Activated gamma-delta T cell treated with anti-CD3 and anti-CD28 coated beads, Interleukin-2, amount 50 U/mL, for 16 hours (primary cell): ENCODE measurements around the gene SLC2A13.
"Not testable (repeated sequence)": the region's sequence is repeated elsewhere in the genome, so short reads cannot be mapped to it uniquely, and the experiment has no call there.

ENCODE experiments used
- DNase-seq: peaks from one replicate; pipeline ENCODE4 v3.0.0-alpha.2; 2020; ENCODE audit warnings: low read depth

Gene SLC2A13

GRCh38 chr12:39804898-39805297 is 301.0 kb downstream of the SLC2A13 start:
- no peak for DNase-seq

GRCh38 chr12:39804479-39804878 is 301.4 kb downstream of the SLC2A13 start:
- DNase-seq = no peak

- no peak for DNase-seq
Observed at GRCh38 chr12:39803151-39803550, 302.7 kb downstream of the SLC2A13 start.

- no peak for DNase-seq
Observed at GRCh38 chr12:39798977-39799376, 306.9 kb downstream of the SLC2A13 start.

DNA sequence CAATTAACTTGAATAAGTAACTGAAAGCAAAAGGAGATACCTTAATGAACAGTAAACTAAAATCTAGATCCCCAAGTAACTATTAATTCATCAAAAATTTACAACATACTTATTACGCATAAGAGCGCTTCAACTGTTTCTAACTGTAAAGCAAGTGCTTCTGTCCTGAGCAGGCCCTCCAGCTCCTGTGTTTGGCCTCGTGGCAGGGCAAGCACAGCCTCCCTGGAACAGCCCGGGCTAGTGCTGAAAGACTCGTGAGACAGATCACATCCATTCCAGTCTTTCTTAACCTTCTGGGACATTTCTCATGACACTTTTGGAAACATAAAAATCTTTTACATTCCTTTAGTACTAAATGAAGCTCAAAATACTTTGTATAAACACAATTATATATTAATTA is 307.5 kb downstream of the SLC2A13 start:
- no peak for DNase-seq

- DNase-seq = no peak
Observed at GRCh38 chr12:39795481-39795880, 310.4 kb downstream of the SLC2A13 start.

DNA sequence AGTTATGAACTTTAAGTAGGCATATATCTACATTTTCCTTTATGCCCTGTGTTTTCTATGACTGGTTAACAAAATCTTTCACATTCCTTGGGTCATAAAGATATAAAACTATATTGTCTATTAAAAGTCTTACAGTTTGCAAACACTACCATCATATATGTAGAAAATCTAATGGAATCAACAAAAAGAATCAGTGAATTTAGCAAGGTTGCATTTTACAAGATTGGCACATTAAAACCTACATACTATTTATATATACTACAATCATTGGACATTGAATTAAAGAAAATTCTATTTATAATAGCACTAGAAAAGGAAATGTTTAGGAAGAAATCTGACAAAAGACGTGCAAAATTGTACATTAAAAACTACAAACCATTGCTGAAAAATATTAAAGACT is 312.9 kb downstream of the SLC2A13 start:
- no peak for DNase-seq

DNA sequence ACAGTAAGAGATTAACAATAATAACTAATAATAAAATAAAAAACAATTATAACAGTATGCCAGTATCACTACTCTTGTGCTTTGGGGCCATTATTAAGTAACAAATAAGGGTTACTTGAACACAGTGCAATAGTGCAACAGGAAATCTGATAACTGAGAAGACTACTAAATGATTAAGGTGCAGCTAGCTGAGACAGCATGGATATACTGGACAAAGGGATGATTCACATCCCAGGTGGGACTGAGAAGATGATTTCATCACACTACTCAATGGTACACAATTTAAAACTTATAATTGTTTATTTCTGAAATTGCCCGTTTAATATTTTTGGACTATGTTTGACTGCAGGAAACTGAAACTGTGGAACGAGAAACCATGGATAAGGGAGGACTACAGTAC is 317.6 kb downstream of the SLC2A13 start:
- no peak for DNase-seq

- DNase-seq = not testable (repeated sequence)
Observed at GRCh38 chr12:39785814-39786213, 320.1 kb downstream of the SLC2A13 start.

GRCh38 chr12:39782026-39782545 is 323.8 kb downstream of the SLC2A13 start:
- DNase-seq = no peak

DNA sequence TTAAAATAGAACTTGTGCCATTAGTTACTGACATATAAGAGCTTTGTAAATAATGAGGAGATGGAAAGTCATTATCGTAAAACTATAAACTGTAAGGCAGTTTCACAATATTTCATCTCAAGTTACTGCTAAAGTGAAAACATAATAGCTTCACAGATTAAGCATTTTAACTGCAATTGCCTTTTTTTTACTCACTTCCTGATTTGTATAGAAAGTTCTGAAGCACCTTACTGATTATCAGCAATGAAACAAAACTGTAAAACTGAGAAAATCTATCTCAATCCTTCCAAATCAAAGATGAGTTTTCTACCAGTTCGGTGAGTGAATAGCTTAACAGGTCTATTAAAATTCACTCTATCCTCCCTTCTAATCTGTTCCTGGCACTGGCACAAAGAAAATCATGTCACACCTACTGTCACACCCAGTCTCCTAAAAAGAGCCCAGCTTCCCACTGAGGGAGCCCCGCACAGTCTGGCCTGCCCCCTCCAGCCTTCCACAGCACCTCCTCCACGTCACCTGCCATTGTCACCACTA is 324.9 kb downstream of the SLC2A13 start:
- no peak for DNase-seq

DNA sequence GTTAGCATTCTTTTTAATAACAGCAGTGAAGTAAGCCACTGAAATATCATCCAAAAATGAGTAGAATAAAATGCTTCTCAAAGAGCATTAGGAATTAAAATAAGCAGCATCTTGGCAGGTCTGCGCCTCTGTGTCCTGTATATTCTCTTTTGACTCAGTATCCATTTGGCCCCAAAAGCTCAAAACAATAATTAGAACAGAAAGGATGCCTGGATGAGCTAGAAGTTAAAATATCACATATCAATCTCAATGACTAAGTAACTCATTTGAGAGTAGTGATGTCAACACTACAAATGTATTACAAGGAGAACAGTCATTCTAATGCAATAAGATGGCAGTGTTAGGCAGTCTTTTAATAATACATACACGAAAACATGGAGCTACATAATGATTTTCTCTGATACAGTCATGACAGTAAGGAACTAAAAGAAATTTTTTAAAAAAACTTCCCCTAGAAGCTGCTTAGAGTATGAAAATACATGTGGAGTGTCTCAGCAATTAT is 325.4 kb downstream of the SLC2A13 start:
- no peak for DNase-seq

DNA sequence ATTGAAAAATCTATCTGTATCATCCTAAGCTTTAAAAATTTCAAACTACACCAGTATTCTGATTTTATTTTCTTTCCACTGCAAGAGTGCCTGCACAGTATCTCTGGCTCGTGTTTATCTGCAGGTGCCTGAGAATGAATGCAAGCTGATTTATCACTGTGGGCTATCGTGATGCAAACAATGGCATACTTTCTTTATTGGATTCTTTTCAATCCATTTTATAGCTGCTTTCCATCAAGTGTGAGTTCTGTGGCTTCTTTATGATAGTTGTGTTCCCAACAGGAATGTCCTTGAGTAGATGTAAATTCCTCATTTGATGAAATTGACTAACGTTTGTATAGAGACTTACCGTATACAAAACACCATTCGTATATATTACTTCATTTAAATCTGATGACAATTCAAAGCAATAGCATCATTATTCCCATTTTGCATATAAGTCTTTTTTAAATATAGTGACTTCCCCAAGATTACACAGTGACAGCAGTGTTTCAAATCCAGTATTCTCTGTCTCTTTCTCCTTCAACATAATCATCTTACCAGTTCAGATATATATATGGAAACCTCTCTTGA is 326.0 kb downstream of the SLC2A13 start:
- no peak for DNase-seq

DNA sequence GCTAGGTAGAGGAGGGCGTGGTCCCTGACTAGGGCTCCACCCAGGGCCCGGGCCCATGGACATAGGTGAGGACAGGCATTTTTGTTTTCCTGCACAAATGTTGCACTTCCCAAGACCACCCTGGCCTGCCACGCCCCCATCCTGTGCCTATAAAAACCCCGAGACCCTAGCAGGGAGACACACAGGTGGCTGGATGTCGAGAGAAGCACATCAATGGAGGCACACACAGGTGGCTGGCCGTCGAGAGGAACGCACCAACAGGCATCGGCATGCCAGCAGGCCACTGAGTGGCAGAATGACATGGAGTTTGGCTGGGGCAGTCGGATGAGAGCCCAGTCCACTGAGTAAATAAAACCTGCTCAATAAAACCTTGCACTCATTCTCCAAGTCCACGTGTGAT is 328.4 kb downstream of the SLC2A13 start:
- DNase-seq = no peak

DNA sequence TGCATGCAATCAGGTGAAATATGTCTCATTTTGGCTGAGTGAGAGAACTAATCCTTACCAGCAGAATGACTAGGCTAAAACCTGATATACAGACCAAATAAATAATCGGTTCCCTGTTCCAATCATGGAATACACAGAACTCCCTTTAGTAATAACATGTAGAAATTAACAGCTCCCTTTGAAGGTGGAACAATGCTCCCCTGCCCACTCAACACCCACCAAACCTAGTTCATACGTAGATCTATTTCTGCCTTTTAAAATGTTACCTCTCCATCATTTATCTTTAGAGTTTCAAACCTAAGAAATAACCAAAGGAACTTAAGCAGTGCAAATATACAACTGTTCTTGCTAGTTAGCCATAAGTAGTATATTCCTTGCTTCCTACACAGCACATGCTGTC is 332.6 kb downstream of the SLC2A13 start:
- DNase-seq = no peak

DNA sequence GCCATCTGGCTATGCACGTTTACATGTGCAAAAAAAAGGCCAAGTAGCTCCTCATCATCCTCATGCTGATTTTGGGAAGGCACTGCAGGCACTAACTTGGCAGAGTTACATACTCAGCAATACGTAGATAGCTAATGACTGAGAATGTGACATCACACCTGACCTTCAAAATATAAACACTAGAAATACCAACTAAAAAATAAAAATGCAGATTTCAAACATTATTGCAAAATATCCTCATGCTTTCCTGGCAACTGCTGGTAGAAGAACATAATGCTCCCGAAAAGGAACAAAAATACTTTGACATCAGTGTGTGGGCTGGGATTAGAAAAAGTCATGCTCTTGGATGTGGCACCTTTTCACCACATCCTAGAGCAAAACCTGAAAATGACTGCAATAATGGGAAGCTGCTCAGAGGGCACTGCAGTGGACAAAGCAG is 333.0 kb downstream of the SLC2A13 start:
- DNase-seq = no peak

DNA sequence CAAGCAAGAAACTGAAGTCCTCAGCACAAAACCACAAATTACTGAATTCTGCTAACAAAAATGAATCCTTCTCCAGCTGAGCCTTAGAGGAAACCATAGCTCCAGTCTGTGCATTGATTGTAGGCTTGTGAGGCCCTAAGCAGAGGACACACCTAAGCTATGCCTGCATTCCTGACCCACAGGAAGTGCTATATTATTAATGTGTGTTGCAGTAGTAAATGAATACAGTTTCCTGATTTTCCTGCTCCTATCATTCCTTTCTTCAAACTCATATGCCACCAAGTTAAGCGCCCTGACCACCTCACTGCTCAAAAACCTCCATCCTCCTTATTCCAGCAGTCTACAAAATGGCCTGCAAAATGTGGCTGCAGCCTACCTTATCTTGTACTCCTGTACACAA is 334.4 kb downstream of the SLC2A13 start:
- no peak for DNase-seq

DNA sequence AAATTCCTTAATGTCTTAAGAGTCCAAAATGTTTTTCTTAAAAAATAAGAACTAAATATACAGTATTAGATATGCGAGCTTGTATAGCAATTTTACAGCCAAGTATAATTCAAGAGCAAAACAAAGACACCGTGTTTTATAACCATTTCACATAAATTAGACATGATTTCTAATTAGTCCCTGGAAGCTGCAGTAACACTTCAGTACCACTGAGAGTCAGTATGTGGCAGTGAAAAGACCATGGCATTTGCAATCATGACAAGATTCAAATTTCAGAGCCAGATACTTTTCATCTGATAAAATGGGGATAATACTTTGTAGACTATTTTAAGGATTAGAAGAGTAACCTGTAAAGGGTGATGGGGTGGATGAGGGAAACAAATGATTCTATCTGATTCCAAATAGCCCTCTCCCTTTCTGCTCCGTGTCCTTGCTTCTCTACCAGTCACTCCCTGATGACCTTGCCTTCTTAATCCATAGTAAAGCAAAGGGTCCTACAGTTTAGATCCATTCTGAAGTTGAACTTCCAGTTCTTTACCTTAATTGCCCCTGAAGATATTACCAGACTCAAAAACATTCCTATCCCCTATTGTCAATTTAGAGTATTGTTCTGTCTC is 340.8 kb downstream of the SLC2A13 start:
- no peak for DNase-seq

DNA sequence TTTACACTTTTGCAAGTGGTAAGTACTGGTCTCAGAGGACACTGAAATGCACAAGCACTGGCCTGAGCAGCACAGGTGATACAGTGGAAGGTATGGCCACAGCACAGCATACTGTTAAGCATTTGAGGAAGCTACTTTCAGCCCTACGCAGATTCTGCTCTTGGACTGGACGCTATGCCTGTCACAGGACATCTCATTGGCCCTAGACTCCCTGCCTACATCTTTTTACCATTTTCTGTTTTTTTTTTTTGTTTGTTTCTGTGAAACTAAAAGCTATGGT is 342.1 kb downstream of the SLC2A13 start:
- no peak for DNase-seq

DNA sequence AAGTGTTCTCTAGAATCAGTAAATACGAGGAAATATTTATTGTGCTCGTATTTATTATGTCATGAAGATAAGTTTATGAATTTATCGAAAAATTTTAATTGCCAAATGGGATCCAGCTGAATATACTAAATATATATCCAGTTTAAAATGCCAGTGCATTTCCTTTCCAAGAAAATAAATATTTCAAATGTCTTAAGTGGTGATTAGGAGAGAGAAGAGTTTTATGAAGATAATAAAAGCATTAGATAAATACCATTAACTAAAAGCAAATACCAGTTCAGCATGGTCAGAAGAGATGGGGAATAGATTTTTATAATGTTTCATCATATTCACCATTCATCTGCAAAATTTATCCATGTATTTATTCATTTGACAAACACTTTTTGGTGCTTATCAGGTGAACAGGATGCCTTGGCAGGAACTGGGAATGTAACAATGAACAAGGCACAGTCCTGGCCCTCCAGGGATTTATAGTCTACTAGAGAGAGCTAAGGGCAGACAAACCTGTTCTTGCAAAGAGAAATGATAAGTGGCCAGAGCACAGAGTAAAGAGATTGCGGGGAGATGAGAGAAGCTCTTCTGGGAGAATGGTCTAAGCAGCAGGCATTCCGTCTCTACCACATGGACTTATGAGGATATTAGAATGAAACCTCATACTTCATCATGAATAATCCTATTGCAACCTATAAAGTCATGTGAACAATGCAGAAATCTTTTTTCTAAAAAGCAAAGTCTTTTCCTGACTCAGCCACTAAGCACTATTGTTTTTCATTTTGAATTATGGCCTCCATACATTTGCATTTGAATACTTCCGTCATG is 342.6 kb downstream of the SLC2A13 start:
- DNase-seq = no peak

GRCh38 chr12:39755478-39755877 is 350.4 kb downstream of the SLC2A13 start:
- no peak for DNase-seq

GRCh38 chr12:39752482-39753137 is 353.3 kb downstream of the SLC2A13 start:
- DNase-seq = no peak
